GM03348 (cell line): ENCODE results near the gene DLG1.

Experiments used
- DNase-seq: peaks from one replicate; pipeline ENCODE4 v3.0.0; 2012; ENCODE audit warnings: low spot score

The DLG1 gene

DNA sequence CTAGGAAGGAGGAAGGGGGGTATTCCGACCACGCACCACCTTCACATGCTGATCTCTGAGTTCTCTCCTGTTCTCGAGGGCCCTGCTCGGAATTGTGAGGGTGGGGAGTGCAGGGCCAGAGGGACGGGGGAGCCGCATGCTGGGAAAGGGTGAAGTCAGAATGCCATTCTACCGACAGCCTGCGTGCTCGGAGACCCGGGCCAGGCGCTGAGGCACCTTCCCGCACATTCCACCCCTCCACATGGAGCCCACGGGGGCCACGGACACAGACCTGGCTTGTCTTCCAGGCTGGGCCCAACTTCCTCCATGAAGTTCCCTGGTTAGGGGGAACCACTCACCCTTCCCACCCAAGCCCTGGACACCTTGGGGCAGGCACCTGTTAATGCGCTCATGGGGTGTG, 301.1 kb downstream of the DLG1 start:
- DNase-seq: no peak

DNA sequence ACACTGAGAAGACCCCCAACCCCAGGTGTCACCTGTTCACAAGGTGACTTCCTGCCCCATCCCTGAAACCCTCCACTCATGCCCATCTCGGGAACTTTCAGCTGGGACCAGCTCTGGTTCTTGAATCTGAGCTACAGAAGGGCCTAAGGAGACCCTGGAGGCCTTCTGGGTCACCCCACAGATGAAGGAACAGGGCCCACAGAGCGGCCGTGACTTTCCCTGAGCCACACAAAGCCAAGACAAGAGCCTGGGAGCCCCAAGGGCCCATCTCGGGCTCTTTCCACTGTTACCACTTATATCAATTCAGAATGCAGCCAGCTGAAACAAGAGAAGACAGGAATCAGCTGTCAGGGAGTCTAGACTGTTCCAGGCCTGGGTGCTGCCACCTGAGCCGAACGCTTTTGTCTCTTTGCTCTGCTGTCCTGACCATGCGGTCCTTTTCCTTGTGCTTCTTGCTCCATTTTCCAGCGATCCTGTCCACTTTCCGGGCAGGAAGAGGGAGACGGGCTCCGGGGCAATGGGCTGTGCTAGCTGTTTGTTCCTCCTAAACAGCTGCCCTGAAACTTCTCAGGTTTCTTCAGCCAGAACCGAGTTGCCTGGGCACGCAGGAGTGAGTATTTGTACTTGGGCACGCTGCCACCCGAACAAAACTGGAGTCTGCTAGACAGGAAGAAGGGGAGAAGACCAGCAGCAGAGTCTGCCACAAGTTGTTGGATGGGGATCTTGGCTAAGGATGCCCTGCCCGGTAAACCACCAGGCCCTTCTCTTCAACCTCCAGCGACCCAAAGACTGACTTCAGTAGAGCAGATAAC, 301.8 kb downstream of the DLG1 start:
- no peak for DNase-seq

DNA sequence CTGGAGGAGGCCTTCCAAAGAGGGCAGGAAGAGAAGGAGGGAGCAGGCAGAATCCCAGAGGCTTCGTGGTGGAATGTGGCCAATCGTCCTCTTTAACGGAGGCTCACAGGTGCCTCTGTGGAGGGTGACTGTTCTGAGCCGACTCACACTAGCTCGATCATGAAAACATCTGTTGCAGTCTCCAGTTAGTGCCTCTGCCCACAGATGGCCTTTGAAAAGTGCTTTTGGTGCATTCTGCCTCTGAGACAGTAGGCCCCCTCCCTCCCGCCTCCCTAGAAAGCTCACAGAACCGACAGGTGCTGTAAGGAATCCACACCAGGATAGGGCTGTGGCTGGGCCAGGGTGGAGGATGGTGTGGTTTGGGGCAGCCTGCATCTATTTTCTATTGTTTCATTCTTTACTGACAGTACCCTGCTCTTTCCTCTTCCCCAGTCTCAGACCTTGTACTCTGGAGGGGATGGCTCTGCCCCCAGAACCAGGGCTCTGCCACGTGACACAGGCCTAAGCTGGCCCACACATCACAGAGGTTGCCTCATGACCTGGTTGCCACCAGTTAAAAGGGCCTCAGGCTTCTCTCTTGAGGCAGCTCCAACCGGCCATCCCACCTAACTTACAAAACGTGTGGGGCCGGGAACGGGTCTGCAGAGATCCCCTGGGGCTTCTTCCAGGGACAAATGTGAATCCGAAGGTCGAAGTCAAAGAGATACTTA, 302.6 kb downstream of the DLG1 start:
- DNase-seq: no peak

DNA sequence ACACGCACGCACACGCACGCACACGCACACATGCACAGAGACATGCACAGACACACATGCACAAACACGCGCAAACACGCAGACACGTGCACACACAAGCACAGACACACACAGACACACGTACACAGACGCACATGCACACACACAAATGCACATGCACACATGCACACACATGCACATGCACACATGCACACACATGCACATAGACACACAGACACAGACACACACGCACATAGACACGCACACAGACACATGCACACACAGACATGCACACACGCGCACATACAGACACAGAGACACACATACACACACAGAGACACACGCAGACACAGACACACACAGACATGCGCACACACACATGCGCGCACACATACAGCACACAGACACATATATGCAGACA, 303.4 kb downstream of the DLG1 start:
- no peak for DNase-seq

DNA sequence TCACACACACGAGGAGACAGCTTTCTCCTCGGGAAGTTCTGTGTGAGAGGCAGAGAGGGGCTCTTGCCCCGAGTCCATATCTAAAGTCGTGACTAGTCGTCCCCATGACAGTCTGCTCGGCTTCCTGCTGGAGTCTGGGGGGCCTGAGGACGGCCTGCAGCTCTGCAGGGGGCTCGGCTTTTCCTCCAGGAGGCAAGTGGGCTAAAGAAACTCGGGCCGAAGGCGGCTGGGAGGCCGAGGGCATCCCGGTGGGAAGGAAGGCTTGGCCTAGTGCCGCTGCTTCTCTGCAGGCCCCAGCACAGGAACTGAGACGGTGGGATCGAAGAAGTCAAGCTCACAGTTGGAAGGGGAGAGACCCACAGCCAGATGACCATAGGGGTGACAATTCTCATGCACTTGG, 304.4 kb downstream of the DLG1 start:
- no peak for DNase-seq
